ENCODE results near the gene TUT4.

Gene TUT4

GRCh38 chr1:52585474-52585873, 32.6 kb upstream of the TUT4 start:
- no peaks in the 10 kb centered on the region for H3K36me3 ChIP-seq (replicated peaks; ENCODE audit: insufficient read depth, low read length)
- no peaks in the 10 kb centered on the region for H3F3A ChIP-seq (ENCODE audit: insufficient read depth, low read length)
- no peaks in the 10 kb centered on the region for H3K27me3 ChIP-seq (replicated peaks; ENCODE audit: insufficient read depth, low read length)
- no peak overlapping the region for H3K9ac ChIP-seq (ENCODE audit: low read length)
- H3K79me2 ChIP-seq (ENCODE audit: low read length), result no peaks in the 10 kb centered on the region
- H3K4me1 ChIP-seq (ENCODE audit: low read length), result no peaks in the 10 kb centered on the region
- no peak for TF ChIP-seq CTCF (IDR thresholded peaks at IDR 0.05; ENCODE audit: low read length)
- TF ChIP-seq EZH2 (optimal IDR thresholded peaks at IDR 0.05; ENCODE audit: low read depth, low read length), result no peak
- TF ChIP-seq EZH2phosphoT487 (IDR thresholded peaks at IDR 0.05; ENCODE audit: low read length), result no peak
- no peak overlapping the region for H3K27ac ChIP-seq (ENCODE audit: low read length)
- H2AFZ ChIP-seq (ENCODE audit: low read length), result no peak overlapping the region
- no peak for DNase-seq
- H3K4me3 ChIP-seq (ENCODE audit: low read length), result no peak overlapping the region
- H4K20me1 ChIP-seq (ENCODE audit: insufficient read depth, low read length), result no peaks in the 10 kb centered on the region
- no peaks in the 10 kb centered on the region for H3K9me3 ChIP-seq (replicated peaks; ENCODE audit: insufficient read depth, low read length)
- no peak overlapping the region for H3K4me2 ChIP-seq (ENCODE audit: low read depth, low read length)
- H3K9me2 ChIP-seq (replicated peaks; ENCODE audit: insufficient read depth, low read length), result no peaks in the 10 kb centered on the region

GRCh38 chr1:52582116-52582696, 29.3 kb upstream of the TUT4 start:
- TF ChIP-seq CTCF (IDR thresholded peaks at IDR 0.05; ENCODE audit: low read length) (no peak), EZH2 (optimal IDR thresholded peaks at IDR 0.05; ENCODE audit: low read depth, low read length) (no peak), EZH2phosphoT487 (IDR thresholded peaks at IDR 0.05; ENCODE audit: low read length) (no peak)
- DNase-seq, result no peak

GRCh38 chr1:52580283-52580682, 27.4 kb upstream of the TUT4 start:
- H3K4me2 ChIP-seq (ENCODE audit: low read depth, low read length), result no peak overlapping the region
- no peak overlapping the region for H3K4me3 ChIP-seq (ENCODE audit: low read length)
- TF ChIP-seq EZH2phosphoT487 (IDR thresholded peaks at IDR 0.05; ENCODE audit: low read length), result no peak
- TF ChIP-seq CTCF (IDR thresholded peaks at IDR 0.05; ENCODE audit: low read length), result no peak
- no peak for TF ChIP-seq EZH2 (optimal IDR thresholded peaks at IDR 0.05; ENCODE audit: low read depth, low read length)
- H3K36me3 ChIP-seq (replicated peaks; ENCODE audit: insufficient read depth, low read length), result no peaks in the 10 kb centered on the region
- H3K27me3 ChIP-seq (replicated peaks; ENCODE audit: insufficient read depth, low read length), result no peaks in the 10 kb centered on the region
- no peaks in the 10 kb centered on the region for H4K20me1 ChIP-seq (ENCODE audit: insufficient read depth, low read length)
- H3K27ac ChIP-seq (ENCODE audit: low read length), result no peak overlapping the region
- no peak overlapping the region for H2AFZ ChIP-seq (ENCODE audit: low read length)
- no peaks in the 10 kb centered on the region for H3K9me2 ChIP-seq (replicated peaks; ENCODE audit: insufficient read depth, low read length)
- no peaks in the 10 kb centered on the region for H3K79me2 ChIP-seq (ENCODE audit: low read length)
- H3K9ac ChIP-seq (ENCODE audit: low read length), result no peak overlapping the region
- no peaks in the 10 kb centered on the region for H3K4me1 ChIP-seq (ENCODE audit: low read length)
- no peak for DNase-seq
- H3F3A ChIP-seq (ENCODE audit: insufficient read depth, low read length), result no peaks in the 10 kb centered on the region
- no peaks in the 10 kb centered on the region for H3K9me3 ChIP-seq (replicated peaks; ENCODE audit: insufficient read depth, low read length)

More at GRCh38 chr1:52582116-52582696, 29.3 kb upstream of the TUT4 start:
- Histone ChIP-seq H3K4me2 (ENCODE audit: low read depth, low read length) (no peak overlapping the region), H3K9ac (ENCODE audit: low read length) (no peak overlapping the region), H3K36me3 (replicated peaks; ENCODE audit: insufficient read depth, low read length) (no peaks in the 10 kb centered on the region), H3F3A (ENCODE audit: insufficient read depth, low read length) (no peaks in the 10 kb centered on the region), H3K79me2 (ENCODE audit: low read length) (no peaks in the 10 kb centered on the region), H3K27me3 (replicated peaks; ENCODE audit: insufficient read depth, low read length) (no peaks in the 10 kb centered on the region), H3K9me3 (replicated peaks; ENCODE audit: insufficient read depth, low read length) (no peaks in the 10 kb centered on the region), H2AFZ (ENCODE audit: low read length) (no peak overlapping the region), H3K27ac (ENCODE audit: low read length) (no peak overlapping the region), H3K9me2 (replicated peaks; ENCODE audit: insufficient read depth, low read length) (no peaks in the 10 kb centered on the region), H3K4me1 (ENCODE audit: low read length) (no peaks in the 10 kb centered on the region), H3K4me3 (ENCODE audit: low read length) (no peak overlapping the region), H4K20me1 (ENCODE audit: insufficient read depth, low read length) (no peaks in the 10 kb centered on the region)
